HG03064 (cell line): ENCODE data around the gene SLC7A1.

Experiments
- ATAC-seq: cut with Tn5 transposase; IDR thresholded peaks from one replicate; pipeline ENCODE4 v1.9.1; 2021; ENCODE audit warnings: low read depth; ENCODE audit not compliant: unreplicated experiment

Gene SLC7A1

GRCh38 chr13:29497137-29497654 lies 98.3 kb downstream of the SLC7A1 start:
- no peak for ATAC-seq

- no peak for ATAC-seq
These were observed 99.2 kb downstream of the SLC7A1 start for GRCh38 chr13:29496241-29496712.

GRCh38 chr13:29494520-29494919 lies 101.0 kb downstream of the SLC7A1 start:
- no peak for ATAC-seq

- no peak for ATAC-seq
These were observed 101.7 kb downstream of the SLC7A1 start for GRCh38 chr13:29493796-29494195.

DNA sequence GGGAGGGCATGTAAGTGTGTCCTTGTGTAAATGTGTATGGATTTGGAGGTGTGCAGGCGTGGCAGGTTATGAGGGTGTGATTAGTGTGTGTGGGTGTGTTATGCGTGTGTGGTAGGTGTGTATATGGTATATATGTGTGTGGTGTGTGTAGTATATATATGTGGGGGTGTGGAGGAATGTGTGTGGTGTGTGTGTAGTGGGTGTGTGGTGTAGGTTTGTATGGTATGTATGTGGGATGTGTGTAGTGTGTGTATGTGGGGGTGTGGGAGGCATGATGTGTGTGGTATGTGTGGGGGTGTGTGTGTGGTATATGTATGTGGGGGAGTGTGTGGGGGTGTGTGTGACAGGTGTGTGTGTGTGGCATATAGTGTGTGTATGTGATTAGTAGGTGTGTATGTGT lies 104.2 kb downstream of the SLC7A1 start:
- ATAC-seq: no peak

GRCh38 chr13:29490561-29490885 lies 105.0 kb downstream of the SLC7A1 start:
- no peak for ATAC-seq

- no peak for ATAC-seq
These were observed 105.6 kb downstream of the SLC7A1 start for GRCh38 chr13:29489650-29490560.

DNA sequence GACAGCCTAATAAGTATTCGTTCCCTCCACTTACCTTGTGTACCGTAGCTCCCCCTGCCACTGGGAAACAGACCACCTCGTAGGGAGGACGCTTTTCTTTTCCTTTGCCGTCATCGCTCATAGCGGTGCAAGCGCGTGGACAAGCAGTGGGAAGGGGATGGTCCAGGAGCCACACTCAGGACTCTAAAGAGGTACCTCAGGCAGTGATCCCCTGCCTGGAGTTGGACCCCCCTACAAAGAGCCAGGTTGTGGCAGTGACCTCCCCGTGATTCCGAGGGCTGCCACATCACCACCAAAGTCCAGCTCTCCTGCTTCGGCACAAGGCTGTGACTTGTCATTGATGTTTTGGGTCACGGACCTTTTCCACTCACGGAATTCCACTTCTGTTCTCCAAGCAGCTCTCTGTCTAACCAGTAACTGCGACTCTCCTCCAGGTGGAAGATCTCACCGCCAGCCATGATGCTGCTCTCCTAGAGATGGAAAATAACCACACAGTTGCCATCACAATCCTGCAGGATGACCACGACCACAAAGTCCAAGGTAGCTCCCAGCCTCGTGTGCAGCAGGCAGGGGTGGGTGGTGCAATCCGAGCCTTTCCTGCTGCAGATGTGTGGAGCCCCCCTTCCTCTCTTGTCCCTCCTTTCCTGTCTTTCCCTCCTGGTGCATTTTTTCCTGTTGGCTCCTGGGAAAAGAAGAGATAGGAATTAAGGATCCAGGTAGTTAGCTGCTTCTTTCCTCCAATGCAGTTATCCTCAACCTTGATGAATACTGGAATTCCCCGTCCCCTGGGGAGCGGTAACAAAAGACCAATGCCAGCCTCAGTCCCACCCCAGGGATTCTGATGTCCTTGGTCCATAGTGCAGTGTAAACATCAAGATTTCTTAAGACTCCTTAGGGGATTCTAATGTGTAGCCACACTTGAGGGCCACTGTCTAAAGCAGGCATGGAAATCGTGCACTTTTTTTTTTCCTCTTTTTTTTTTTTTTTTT lies 107.7 kb downstream of the SLC7A1 start:
- no peak for ATAC-seq

GRCh38 chr13:29486551-29486950 lies 108.9 kb downstream of the SLC7A1 start:
- ATAC-seq: no peak

DNA sequence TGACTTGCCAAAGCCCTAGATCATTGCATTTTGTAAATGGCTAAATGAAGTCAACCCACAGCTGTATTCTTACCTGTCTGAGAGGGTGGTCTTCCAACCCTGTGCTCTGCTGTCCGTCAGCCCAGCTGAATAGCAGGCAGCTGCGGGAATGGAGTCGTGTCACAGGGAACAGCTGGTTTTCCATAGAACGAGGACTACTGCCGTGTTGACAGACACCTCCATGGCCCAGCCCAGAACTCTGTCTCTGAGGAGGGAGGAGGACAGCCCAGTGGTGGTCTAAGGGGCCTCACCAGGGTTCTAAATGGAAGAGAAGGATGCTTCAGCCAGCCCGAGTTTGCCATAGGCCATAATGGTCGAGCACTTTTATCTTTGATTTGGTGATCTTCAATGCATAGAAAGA lies 110.7 kb downstream of the SLC7A1 start:
- no peak for ATAC-seq

- ATAC-seq: no peak
These were observed 111.3 kb downstream of the SLC7A1 start for GRCh38 chr13:29484236-29484635.

- no peak for ATAC-seq
These were observed 111.9 kb downstream of the SLC7A1 start for GRCh38 chr13:29483623-29484022.

GRCh38 chr13:29483211-29483610 lies 112.3 kb downstream of the SLC7A1 start:
- ATAC-seq: no peak

DNA sequence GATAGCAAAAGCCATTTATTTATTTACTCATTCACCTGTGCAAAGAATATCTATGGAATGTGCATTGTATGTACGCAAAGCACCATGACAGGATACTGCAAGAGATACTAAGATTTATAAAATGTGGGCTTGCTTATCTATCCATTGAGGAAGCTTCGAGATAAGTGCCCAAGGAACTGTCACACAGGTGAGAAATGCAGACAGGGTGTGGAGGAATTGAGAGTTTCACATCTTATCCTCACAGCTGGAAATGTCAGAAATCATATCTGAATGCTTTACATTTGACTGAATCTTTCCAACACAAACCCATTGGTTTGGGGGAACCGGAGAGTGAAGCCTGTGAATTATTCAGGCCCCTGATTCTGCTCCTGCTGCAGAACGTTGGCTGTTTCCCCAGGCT lies 113.0 kb downstream of the SLC7A1 start:
- ATAC-seq: no peak

GRCh38 chr13:29481603-29482002 lies 113.9 kb downstream of the SLC7A1 start:
- ATAC-seq: no peak

GRCh38 chr13:29480893-29481525 lies 114.5 kb downstream of the SLC7A1 start:
- no peak for ATAC-seq

DNA sequence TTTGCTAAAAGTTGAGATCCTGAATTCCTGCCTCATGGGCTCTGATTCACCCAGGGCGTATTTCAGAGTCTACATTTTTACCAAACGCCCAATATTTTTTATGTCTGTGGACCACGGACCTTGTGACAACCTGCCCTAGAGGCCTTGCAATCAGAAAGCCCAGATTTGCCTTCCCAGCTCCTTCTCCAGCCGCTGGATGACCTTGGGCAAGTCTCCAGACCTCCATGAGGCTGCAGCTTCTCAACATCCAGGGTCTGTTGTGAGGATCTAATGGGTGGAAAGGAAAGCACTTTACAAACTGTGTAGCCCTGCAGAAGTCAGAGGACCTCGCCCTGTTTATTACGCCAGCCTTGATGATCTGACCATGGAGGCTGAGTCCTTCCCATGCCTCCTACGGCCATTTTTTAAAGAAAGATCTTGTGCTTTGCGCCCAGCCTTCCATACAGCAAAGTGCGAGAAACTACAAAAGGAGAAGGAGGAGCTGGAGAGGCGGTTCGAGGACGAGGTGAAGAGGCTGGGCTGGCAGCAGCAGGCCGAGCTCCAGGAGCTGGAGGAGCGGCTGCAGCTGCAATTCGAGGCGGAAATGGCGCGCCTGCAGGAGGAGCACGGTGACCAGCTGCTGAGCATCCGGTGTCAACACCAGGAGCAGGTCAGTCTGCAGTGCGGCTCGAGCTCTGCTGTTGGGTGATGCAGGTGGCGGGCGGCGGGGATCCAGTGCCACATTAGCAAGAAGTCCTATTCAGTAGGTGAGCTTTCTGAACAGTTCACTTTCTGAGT lies 115.6 kb downstream of the SLC7A1 start:
- ATAC-seq: no peak

DNA sequence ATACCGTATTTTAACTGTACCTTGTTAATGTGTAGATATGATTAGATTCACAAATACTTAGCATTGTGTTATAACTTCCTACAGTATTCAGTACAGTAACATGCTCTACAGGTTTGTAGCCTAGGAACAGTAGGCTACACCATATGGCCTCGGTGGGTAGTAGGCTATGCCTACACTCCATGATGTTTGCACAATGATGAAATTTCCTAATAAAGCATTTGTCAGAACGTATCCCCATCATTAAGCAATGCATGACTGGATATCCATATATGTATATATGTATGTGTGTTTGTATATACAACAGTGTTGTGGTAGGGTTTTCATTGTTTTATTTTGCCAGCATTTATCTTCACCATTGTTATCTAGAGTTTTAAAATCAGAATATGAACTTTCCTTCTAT lies 119.4 kb downstream of the SLC7A1 start:
- ATAC-seq: no peak

DNA sequence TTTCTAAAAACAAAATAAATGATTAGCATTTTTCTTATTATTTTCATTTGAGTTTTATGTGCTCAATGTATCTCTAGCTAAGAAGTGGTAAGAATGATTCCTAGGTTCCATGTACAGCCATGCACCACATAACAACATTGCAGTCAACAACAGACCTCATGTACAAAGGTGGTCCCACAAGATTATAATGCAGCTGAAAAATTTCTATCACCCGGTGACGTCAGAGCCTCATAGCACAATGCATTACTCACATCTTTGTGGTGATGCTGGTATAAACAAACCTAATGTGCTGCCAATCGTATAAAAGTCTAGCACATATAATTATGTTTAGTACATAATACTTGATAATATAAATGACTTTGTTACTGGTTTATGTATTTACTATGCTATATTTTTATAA lies 120.5 kb downstream of the SLC7A1 start:
- ATAC-seq: no peak

GRCh38 chr13:29473166-29473565 lies 122.3 kb downstream of the SLC7A1 start:
- no peak for ATAC-seq
